H1 (cell line): ENCODE data around the gene FTSJ3. TPM values are rescaled to one million over a fixed set of nuclear protein-coding genes. Genes with fewer than 3 reads are reported as not detected.
A peak's percentile ranks its signal among the peaks of the same experiment; 100 is the strongest.

Experiments used
- CTCF ChIA-PET: fragments of 300-600 bp; sonication (Branson Sonifier 250); formaldehyde crosslinking; loops from one replicate; lab custom pipeline; 2021; ENCODE audit not compliant: partially characterized antibody; lab: Charles Lee
- POLR2A ChIA-PET: fragments of 300-600 bp; sonication (Branson Sonifier 250); formaldehyde crosslinking; loops from one replicate; lab custom pipeline; 2021; ENCODE audit warnings: inconsistent platforms; ENCODE audit not compliant: partially characterized antibody; lab: Charles Lee
- DNase-seq, 2 experiments: peaks; one replicate each; pipeline versions ENCODE4 v3.0.0 to v3.0.0-alpha.2; 2010 to 2022; ENCODE audit warnings: low spot score in 2 of 2, low read depth in 1 of 2, mixed read lengths in 1 of 2
- FAIRE-seq: peaks from 2 replicates; lab custom pipeline; 2011; peaks lifted over from hg19 to GRCh38; lab: Jason Lieb, UNC
- H2AFZ ChIP-seq: 2 replicates; pipeline ENCODE4 v1.8.1; 2012; ENCODE audit warnings: low read length, inconsistent platforms
- H2AK5ac ChIP-seq: 2 replicates; pipeline ENCODE4 v1.6.1; 2013; ENCODE audit warnings: low read depth, low read length
- H2BK120ac ChIP-seq: replicated peaks from 2 replicates; pipeline ENCODE3; 2013; ENCODE audit warnings: low read depth, low read length, inconsistent platforms
- H2BK12ac ChIP-seq: 2 replicates; pipeline ENCODE4 v1.6.1; 2013; ENCODE audit warnings: low read depth, low read length
- H2BK15ac ChIP-seq: 2 replicates; pipeline ENCODE4 v1.6.1; 2013; ENCODE audit warnings: low read length
- H2BK20ac ChIP-seq: 2 replicates; pipeline ENCODE4 v1.6.1; 2013; ENCODE audit warnings: low read length
- H2BK5ac ChIP-seq: 2 replicates; pipeline ENCODE4 v1.6.1; 2013; ENCODE audit warnings: low read depth, low read length
- H3K14ac ChIP-seq: 2 replicates; pipeline ENCODE4 v1.6.1; 2013; ENCODE audit warnings: inconsistent platforms; ENCODE audit not compliant: insufficient read length
- H3K18ac ChIP-seq: 2 replicates; pipeline ENCODE4 v1.6.1; 2013; ENCODE audit warnings: low read length; ENCODE audit errors: extremely low read depth
- H3K23ac ChIP-seq: 2 replicates; pipeline ENCODE4 v1.6.1; 2013; ENCODE audit warnings: inconsistent platforms; ENCODE audit not compliant: insufficient read length
- H3K23me2 ChIP-seq: 2 replicates; pipeline ENCODE4 v1.6.1; 2013; ENCODE audit warnings: low read depth, low read length
- H3K27ac ChIP-seq: 2 replicates; pipeline ENCODE4 v1.6.1; 2011; ENCODE audit warnings: low read depth, low read length, inconsistent platforms
- H3K27me3 ChIP-seq, 4 experiments: replicated peaks in 1 of 4; 1 replicate in 1 of 4; 2 replicates in 3 of 4; pipeline versions ENCODE4 v1.6.1 to v1.8.1; 2011 to 2013; ENCODE audit warnings: low read length in 3 of 4, mild to moderate bottlenecking in 3 of 4, inconsistent platforms in 2 of 4, mixed read lengths in 2 of 4, moderate library complexity in 1 of 4; ENCODE audit not compliant: control insufficient read depth in 3 of 4, insufficient read depth in 3 of 4; ENCODE audit errors: extremely low read depth in 1 of 4
- H3K36me3 ChIP-seq, 4 experiments: 2 replicates each; pipeline versions ENCODE4 v1.6.1 to v1.8.1; 2011 to 2013; ENCODE audit warnings: mild to moderate bottlenecking in 4 of 4, low read length in 3 of 4, moderate library complexity in 2 of 4, control low read depth in 1 of 4, inconsistent platforms in 1 of 4; ENCODE audit not compliant: insufficient read depth in 4 of 4, control insufficient read depth in 2 of 4
- H3K4ac ChIP-seq: replicated peaks from 2 replicates; pipeline ENCODE3; 2013; ENCODE audit warnings: low read length, low read depth, mixed read lengths, inconsistent platforms; ENCODE audit not compliant: insufficient read length
- H3K4me1 ChIP-seq, 4 experiments: replicated peaks in 1 of 4; 1 replicate in 1 of 4; 2 replicates in 3 of 4; pipeline versions ENCODE4 v1.6.1 to v1.8.1; 2011 to 2013; ENCODE audit warnings: low read length in 3 of 4, inconsistent platforms in 2 of 4, mixed read lengths in 1 of 4; ENCODE audit not compliant: insufficient read depth in 4 of 4, control insufficient read depth in 3 of 4
- H3K4me2 ChIP-seq, 2 experiments: 2 replicates each; pipeline versions ENCODE4 v1.6.1 to v1.8.1; 2011 to 2013; ENCODE audit warnings: low read depth in 2 of 2, low read length in 2 of 2, control low read depth in 1 of 2, inconsistent platforms in 1 of 2, mild to moderate bottlenecking in 1 of 2; ENCODE audit not compliant: insufficient read depth in 1 of 2
- H3K4me3 ChIP-seq, 4 experiments: fragments of 200-600, 300-600 bp in 1 of 4; sonication (generic), shearing (Covaris generic), sonication (Bioruptor Twin) in 1 of 4; 2 replicates each; pipeline versions ENCODE4 v1.5.1 to v1.8.1; 2011 to 2016; ENCODE audit warnings: low read length in 4 of 4, low read depth in 3 of 4, control low read depth in 2 of 4, inconsistent platforms in 2 of 4, mild to moderate bottlenecking in 2 of 4, mixed read lengths in 1 of 4, moderate library complexity in 1 of 4; ENCODE audit not compliant: insufficient read depth in 2 of 4; ENCODE audit errors: extremely low read depth in 1 of 4
- H3K56ac ChIP-seq: replicated peaks from 2 replicates; pipeline ENCODE3; 2013; ENCODE audit warnings: low read depth, mild to moderate bottlenecking, mixed read lengths, low read length, inconsistent platforms; ENCODE audit not compliant: insufficient read length
- H3K79me1 ChIP-seq: 2 replicates; pipeline ENCODE4 v1.6.1; 2013; ENCODE audit warnings: low read depth, low read length, control low read depth
- H3K79me2 ChIP-seq, 2 experiments: 2 replicates each; pipeline versions ENCODE4 v1.6.1 to v1.8.1; 2012 to 2013; ENCODE audit warnings: low read length in 2 of 2, mild to moderate bottlenecking in 2 of 2, inconsistent platforms in 1 of 2; ENCODE audit not compliant: insufficient read depth in 2 of 2, control insufficient read depth in 1 of 2
- H3K9ac ChIP-seq, 4 experiments: replicated peaks in 1 of 4; 1 replicate in 1 of 4; 2 replicates in 3 of 4; pipeline versions ENCODE4 v1.6.1 to v1.8.1; 2011 to 2013; ENCODE audit warnings: low read depth in 3 of 4, low read length in 3 of 4, control low read depth in 2 of 4, mild to moderate bottlenecking in 2 of 4, moderate library complexity in 2 of 4, inconsistent platforms in 1 of 4; ENCODE audit errors: extremely low read depth in 1 of 4
- H3K9me3 ChIP-seq, 2 experiments: 2 replicates each; pipeline versions ENCODE4 v1.6.1 to v1.8.1; 2012 to 2013; ENCODE audit warnings: mild to moderate bottlenecking in 2 of 2, moderate library complexity in 2 of 2, control low read depth in 1 of 2, inconsistent platforms in 1 of 2, low read depth in 1 of 2, low read length in 1 of 2, mixed read lengths in 1 of 2; ENCODE audit not compliant: insufficient read depth in 2 of 2
- H4K20me1 ChIP-seq, 2 experiments: replicated peaks in 1 of 2; 2 replicates each; pipeline versions ENCODE3 to v1.8.1; 2011 to 2013; ENCODE audit warnings: inconsistent platforms in 2 of 2, low read length in 2 of 2, mild to moderate bottlenecking in 1 of 2; ENCODE audit not compliant: insufficient read depth in 2 of 2, control insufficient read depth in 1 of 2
- H4K5ac ChIP-seq: 2 replicates; pipeline ENCODE4 v1.6.1; 2013; ENCODE audit warnings: low read length, low read depth, mixed read lengths, inconsistent platforms; ENCODE audit not compliant: insufficient read length
- H4K8ac ChIP-seq: 2 replicates; pipeline ENCODE4 v1.8.0; 2013; ENCODE audit warnings: mild to moderate bottlenecking, moderate library complexity, low read length, inconsistent platforms; ENCODE audit not compliant: insufficient read depth; ENCODE audit errors: extremely low read depth
- H4K91ac ChIP-seq: replicated peaks from 2 replicates; pipeline ENCODE3; 2013; ENCODE audit warnings: low read length, mixed read lengths, inconsistent platforms; ENCODE audit not compliant: insufficient read length
- ATF2 ChIP-seq: IDR thresholded peaks from 2 replicates; pipeline ENCODE4 v1.6.1; 2012; ENCODE audit warnings: low read length, inconsistent platforms
- GABPA ChIP-seq: IDR thresholded peaks from 2 replicates; pipeline ENCODE4 v1.6.1; 2011; ENCODE audit warnings: mild to moderate bottlenecking, low read length, moderate library complexity, borderline replicate concordance; ENCODE audit not compliant: insufficient read depth
- PHF8 ChIP-seq: fragments of 200-600 bp; sonication (generic); conservative IDR thresholded peaks from 2 replicates; pipeline ENCODE4 v1.7.1; 2012; ENCODE audit warnings: low read depth, mild to moderate bottlenecking, inconsistent platforms, low read length, moderate library complexity
- POLR2A ChIP-seq, 2 experiments: IDR thresholded peaks; 1 replicate in 1 of 2; 2 replicates in 1 of 2; pipeline ENCODE4 v1.6.1; 2011; ENCODE audit warnings: low read depth in 2 of 2, low read length in 2 of 2, mild to moderate bottlenecking in 2 of 2; ENCODE audit errors: control extremely low read depth in 1 of 2
- POLR2AphosphoS5 ChIP-seq: IDR thresholded peaks from 2 replicates; pipeline ENCODE4 v1.6.1; 2011; ENCODE audit warnings: low read depth, low read length
- SAP30 ChIP-seq: fragments of 300-600 bp; sonication (generic); IDR thresholded peaks from 2 replicates; pipeline ENCODE4 v1.7.1; 2012; ENCODE audit warnings: low read length, moderate library complexity, mild to moderate bottlenecking, inconsistent platforms; ENCODE audit not compliant: insufficient read depth, insufficient replicate concordance
- SIN3A ChIP-seq, 2 experiments: IDR thresholded peaks in 1 of 2; conservative IDR thresholded peaks in 1 of 2; 2 replicates each; pipeline ENCODE4 v1.6.1; 2011 to 2012; ENCODE audit warnings: low read length in 2 of 2, improper control_type of control experiment in 1 of 2, low read depth in 1 of 2, mild to moderate bottlenecking in 1 of 2
- SP1 ChIP-seq: IDR thresholded peaks from 2 replicates; pipeline ENCODE4 v1.6.1; 2011; ENCODE audit warnings: low read depth, low read length
- TBP ChIP-seq: IDR thresholded peaks from 2 replicates; pipeline ENCODE4 v1.6.1; 2011; ENCODE audit warnings: low read depth, low read length, improper control_type of control experiment
- TEAD4 ChIP-seq: IDR thresholded peaks from 2 replicates; pipeline ENCODE4 v1.6.1; 2012; ENCODE audit warnings: low read depth, low read length, inconsistent platforms, mixed read lengths
- YY1 ChIP-seq: IDR thresholded peaks from 2 replicates; pipeline ENCODE4 v1.6.1; 2011; ENCODE audit warnings: low read depth, mild to moderate bottlenecking, low read length
- WGBS, 2 experiments: shearing (Covaris generic) in 1 of 2; methylation state at CpG; one replicate each; pipeline versions ENCODE4 v1.1.6 to v1.1.7; 2013 to 2015; ENCODE audit warnings: low lambda C conversion rate in 2 of 2, mixed read lengths in 2 of 2, inconsistent platforms in 1 of 2, low coverage in 1 of 2, missing lambda C conversion rate in 1 of 2; ENCODE audit not compliant: insufficient replicate concordance in 2 of 2, insufficient coverage in 1 of 2, insufficient read length in 1 of 2; ENCODE audit errors: extremely low coverage in 1 of 2, missing lambda C conversion rate in 1 of 2; 5-methylcytosine and 5-hydroxymethylcytosine counted together
- polyA plus RNA-seq, 7 experiments: library from polyadenylated mRNA; depleted of rRNA in 3 of 7; stranded (reverse) in 5 of 7; unstranded in 2 of 7; fragments of >200 nt in 5 of 7; fragments of 200-250 nt in 2 of 7; gene quantifications; 1 replicate in 5 of 7; 2 replicates in 1 of 7; 4 replicates in 1 of 7; pipeline versions ENCODE4 v1.2.1 to v1.2.3, GENCODE V29; 2011 to 2013; ENCODE audit warnings: missing spikeins in 2 of 7, mixed read lengths in 2 of 7
- total RNA-seq: library from RNA; stranded (reverse); fragmentation: NEBNext Ultra II Directional; extraction: Animal tissue kit (Norgen Biotek cat#: 25700); gene quantifications from 2 replicates; pipeline ENCODE4 v1.2.1, GENCODE V29; 2021

Gene FTSJ3
- total and polyA plus RNA-seq, 2 of the 8 experiments (the other 6 are each of a cell fraction or from before 2014, with no cell fraction given) = 42.7 to 77.2 TPM

GRCh38 chr17:63820963-63821561, 6.4 kb downstream of the FTSJ3 start:
- Histone ChIP-seq H3K36me3 (peaks cover 65 to 94% (median 90%) of the 10 kb centered on the region in 4 experiments), H2AFZ (no peak overlapping the region), H3K27me3 (no peaks in the 10 kb centered on the region), H3K4me2 (no peak overlapping the region), H3K56ac (no peak overlapping the region), H3K4ac (no peak overlapping the region), H2BK5ac (no peak overlapping the region), H4K8ac (no peak overlapping the region), H4K91ac (no peak overlapping the region), H3K4me1 (no peaks in the 10 kb centered on the region), H3K18ac (no peak overlapping the region), H3K23me2 (peaks cover under 1% of the 10 kb centered on the region), H3K79me2 (peaks cover 0 to 10% of the 10 kb centered on the region in 2 experiments; a peak in 2 of 4 replicates), H2BK15ac (no peak overlapping the region), H4K20me1 (peaks cover 6 to 30% of the 10 kb centered on the region in 2 experiments), H4K5ac (no peak overlapping the region), H2BK12ac (no peak overlapping the region), H2AK5ac (no peak overlapping the region), H3K9me3 (no peaks in the 10 kb centered on the region), H3K23ac (no peak overlapping the region), H3K27ac (no peak overlapping the region), H3K4me3 (no peak overlapping the region), H2BK20ac (no peak overlapping the region), H3K79me1 (peaks cover 6% of the 10 kb centered on the region), H2BK120ac (no peak overlapping the region), H3K14ac (no peak overlapping the region), H3K9ac (no peak overlapping the region)
- TF ChIP-seq SAP30 (no peak), SP1 (no peak), TBP (no peak), SIN3A (conservative IDR thresholded peaks at IDR 0.05 in 1 of 2, IDR thresholded peaks at IDR 0.05 in 1 of 2; ENCODE audit: low read depth in 1 of 2, low read length in 2 of 2) (no peak), POLR2A (IDR thresholded peaks at IDR 0.05; ENCODE audit: control extremely low read depth in 1 of 2, low read depth in 2 of 2, low read length in 2 of 2) (peak in 1 of 2 experiments; percentile 54; a peak in 1 of 3 replicates), PHF8 (no peak), GABPA (no peak), ATF2 (no peak), POLR2AphosphoS5 (peak; percentile 62), YY1 (no peak), TEAD4 (no peak)
- CTCF ChIA-PET = interaction anchor here (1.1 to 7.5 kb wide), 4 partner anchors 12 to 39 kb away, joined by 3 to 61 read pairs (median 8); no protein-coding TSS in a partner anchor
- WGBS, 2 experiments = 95% methylated on average over 10 of the region's 10 CpGs; no CpG with 5 or more reads in 1 of the 2 experiments
- POLR2A ChIA-PET = interaction anchor here (0.7 to 32.3 kb wide), 7 partner anchors 1 to 79 kb away, joined by 3 to 593 read pairs (median 4); partner anchors contain the start of genes CCDC47, DDX42, FTSJ3 and PSMC5
- DNase-seq (no peak), FAIRE-seq (no peak)
